ENCODE results near the gene SPDYC. TPM values are rescaled to one million over a fixed set of nuclear protein-coding genes. Genes with fewer than 3 reads are reported as not detected.

Gene SPDYC
- polyA plus RNA-seq, 1 experiment = not detected

GRCh38 chr11:65131895-65132237 lies 38.2 kb upstream of the SPDYC start:
- POLR2A ChIA-PET = no interaction called here
- no peaks in the 10 kb centered on the region; the same call in 1 of the 2 replicates for H3K9me3 ChIP-seq (ENCODE audit: control insufficient read depth, insufficient read depth, low read length)
- no peak for DNase-seq (ENCODE audit: low read depth, low spot score)
- no peaks in the 10 kb centered on the region for H3K27me3 ChIP-seq (ENCODE audit: control insufficient read depth, insufficient read depth, low read length)
- H3K4me3 ChIP-seq (ENCODE audit: low read depth, low read length) = no peak overlapping the region
- no peak overlapping the region for H3K27ac ChIP-seq (ENCODE audit: low read depth, low read length)
- TF ChIP-seq, protein P1, sequence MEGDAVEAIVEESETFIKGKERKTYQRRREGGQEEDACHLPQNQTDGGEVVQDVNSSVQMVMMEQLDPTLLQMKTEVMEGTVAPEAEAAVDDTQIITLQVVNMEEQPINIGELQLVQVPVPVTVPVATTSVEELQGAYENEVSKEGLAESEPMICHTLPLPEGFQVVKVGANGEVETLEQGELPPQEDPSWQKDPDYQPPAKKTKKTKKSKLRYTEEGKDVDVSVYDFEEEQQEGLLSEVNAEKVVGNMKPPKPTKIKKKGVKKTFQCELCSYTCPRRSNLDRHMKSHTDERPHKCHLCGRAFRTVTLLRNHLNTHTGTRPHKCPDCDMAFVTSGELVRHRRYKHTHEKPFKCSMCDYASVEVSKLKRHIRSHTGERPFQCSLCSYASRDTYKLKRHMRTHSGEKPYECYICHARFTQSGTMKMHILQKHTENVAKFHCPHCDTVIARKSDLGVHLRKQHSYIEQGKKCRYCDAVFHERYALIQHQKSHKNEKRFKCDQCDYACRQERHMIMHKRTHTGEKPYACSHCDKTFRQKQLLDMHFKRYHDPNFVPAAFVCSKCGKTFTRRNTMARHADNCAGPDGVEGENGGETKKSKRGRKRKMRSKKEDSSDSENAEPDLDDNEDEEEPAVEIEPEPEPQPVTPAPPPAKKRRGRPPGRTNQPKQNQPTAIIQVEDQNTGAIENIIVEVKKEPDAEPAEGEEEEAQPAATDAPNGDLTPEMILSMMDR (IDR thresholded peaks at IDR 0.05; ENCODE audit: low read depth, low read length) = no peak
- CTCF ChIA-PET = interaction anchor here (1.4 kb wide), 1 partner anchor 21 kb away, joined by 3 read pairs; no protein-coding TSS in a partner anchor

GRCh38 chr11:65132238-65132987 lies 37.6 kb upstream of the SPDYC start:
- Histone ChIP-seq H3K27me3 (ENCODE audit: control insufficient read depth, insufficient read depth, low read length) (no peaks in the 10 kb centered on the region), H3K4me3 (ENCODE audit: low read depth, low read length) (peak overlapping the region; percentile 95), H3K27ac (ENCODE audit: low read depth, low read length) (no peak overlapping the region), H3K9me3 (ENCODE audit: control insufficient read depth, insufficient read depth, low read length) (no peaks in the 10 kb centered on the region; the same call in 1 of the 2 replicates)
- DNase-seq (ENCODE audit: low read depth, low spot score) = no peak
- TF ChIP-seq, protein P1 (IDR thresholded peaks at IDR 0.05; ENCODE audit: low read depth, low read length) = no peak
- CTCF ChIA-PET = interaction anchor here (1.4 kb wide), 1 partner anchor 22 kb away, joined by 3 read pairs; no protein-coding TSS in a partner anchor
- POLR2A ChIA-PET = no interaction called here

- CTCF ChIA-PET = no interaction called here
- TF ChIP-seq, protein P1 (IDR thresholded peaks at IDR 0.05; ENCODE audit: low read depth, low read length) = no peak
- H3K4me3 ChIP-seq (ENCODE audit: low read depth, low read length) = peak overlapping the region; percentile 95
- no peaks in the 10 kb centered on the region for H3K27me3 ChIP-seq (ENCODE audit: control insufficient read depth, insufficient read depth, low read length)
- no peaks in the 10 kb centered on the region; the same call in 1 of the 2 replicates for H3K9me3 ChIP-seq (ENCODE audit: control insufficient read depth, insufficient read depth, low read length)
- POLR2A ChIA-PET = interaction anchor here (0.6 to 2.6 kb wide), 3 partner anchors 15 to 725 kb away, joined by 3 to 14 read pairs (median 7); partner anchors contain the start of genes TM7SF2 and ZNHIT2
- no peak for DNase-seq (ENCODE audit: low read depth, low spot score)
- H3K27ac ChIP-seq (ENCODE audit: low read depth, low read length) = peak overlapping the region; percentile 21
Observed at GRCh38 chr11:65132988-65133700, 36.9 kb upstream of the SPDYC start.

DNA sequence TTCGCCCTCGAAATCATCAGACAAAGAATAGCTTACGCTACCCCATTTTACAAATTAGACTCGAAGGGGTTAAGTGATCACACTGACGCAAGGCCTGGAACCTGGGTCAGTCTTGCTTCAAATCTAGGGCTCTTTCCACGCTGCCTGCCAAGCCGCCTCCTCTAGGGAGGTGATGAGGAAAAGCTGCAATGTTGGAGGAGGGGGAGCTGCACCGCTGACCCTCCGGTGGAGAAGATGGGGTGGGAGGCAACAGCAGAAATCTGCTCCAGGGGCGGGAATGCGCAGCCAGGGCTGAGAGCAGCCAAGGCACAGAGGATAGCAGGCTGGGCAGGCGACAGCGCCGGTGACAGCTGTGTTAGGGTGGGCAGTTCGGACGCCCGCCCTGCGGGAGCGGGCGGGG lies 36.3 kb upstream of the SPDYC start:
- H3K4me3 ChIP-seq (ENCODE audit: low read depth, low read length) = peak overlapping the region; percentile 95
- peak overlapping the region; percentile 99 for H3K27ac ChIP-seq (ENCODE audit: low read depth, low read length)
- H3K9me3 ChIP-seq (ENCODE audit: control insufficient read depth, insufficient read depth, low read length) = no peaks in the 10 kb centered on the region; the same call in 1 of the 2 replicates
- POLR2A ChIA-PET = interaction anchor here (0.6 to 2.6 kb wide), 4 partner anchors 12 to 725 kb away, joined by 3 to 20 read pairs (median 10); partner anchors contain the start of genes FAU, MRPL49, TM7SF2 and ZNHIT2
- TF ChIP-seq, protein P1 (IDR thresholded peaks at IDR 0.05; ENCODE audit: low read depth, low read length) = no peak
- CTCF ChIA-PET = no interaction called here
- no peak for DNase-seq (ENCODE audit: low read depth, low spot score)
- H3K27me3 ChIP-seq (ENCODE audit: control insufficient read depth, insufficient read depth, low read length) = no peaks in the 10 kb centered on the region
